ENCODE results near the gene NUP214.

Gene NUP214

GRCh38 chr9:131198041-131198715 is 72.8 kb downstream of the NUP214 start:
- H3K9ac ChIP-seq (ENCODE audit: low read length) = no peak overlapping the region

GRCh38 chr9:131201856-131202255 is 76.5 kb downstream of the NUP214 start:
- H3K79me2 ChIP-seq (ENCODE audit: insufficient read depth, low read length) = no peaks in the 10 kb centered on the region
- no peaks in the 10 kb centered on the region for H3F3A ChIP-seq (ENCODE audit: insufficient read depth)
- H3K4me2 ChIP-seq (ENCODE audit: low read depth, low read length, poor library complexity, severe bottlenecking) = no peak overlapping the region
- no peaks in the 10 kb centered on the region for H3K9me2 ChIP-seq (replicated peaks; ENCODE audit: insufficient read depth, low read length)
- H4K20me1 ChIP-seq (ENCODE audit: low read depth, low read length) = no peaks in the 10 kb centered on the region
- H2AFZ ChIP-seq (ENCODE audit: low read depth, low read length, severe bottlenecking) = no peak overlapping the region
- no peak overlapping the region for H3K4me3 ChIP-seq (ENCODE audit: insufficient read depth, low read length, poor library complexity, severe bottlenecking)
- H3K9ac ChIP-seq (ENCODE audit: low read length) = no peak overlapping the region
- no peaks in the 10 kb centered on the region for H3K9me3 ChIP-seq (ENCODE audit: insufficient read depth, low read length)
- 0 out of 2 replicates have a peak, but pooled peaks cover 10% of the 10 kb centered on the region for H3K36me3 ChIP-seq (ENCODE audit: low read length)
- no peak overlapping the region for H3K27ac ChIP-seq (ENCODE audit: low read depth, low read length)
- H3K27me3 ChIP-seq (ENCODE audit: low read length) = no peaks in the 10 kb centered on the region
- no peak for TF ChIP-seq CTCF (IDR thresholded peaks at IDR 0.05; ENCODE audit: insufficient read depth, low read length, poor library complexity, severe bottlenecking)
- TF ChIP-seq EZH2phosphoT487 (conservative IDR thresholded peaks at IDR 0.05; ENCODE audit: low read length) = no peak

More at GRCh38 chr9:131198041-131198715, 72.8 kb downstream of the NUP214 start:
- Histone ChIP-seq H3K9me3 (ENCODE audit: insufficient read depth, low read length) (no peaks in the 10 kb centered on the region), H3F3A (ENCODE audit: insufficient read depth) (no peaks in the 10 kb centered on the region), H2AFZ (ENCODE audit: low read depth, low read length, severe bottlenecking) (no peak overlapping the region), H3K27me3 (ENCODE audit: low read length) (no peaks in the 10 kb centered on the region), H3K79me2 (ENCODE audit: insufficient read depth, low read length) (no peaks in the 10 kb centered on the region), H3K9me2 (replicated peaks; ENCODE audit: insufficient read depth, low read length) (no peaks in the 10 kb centered on the region), H3K27ac (ENCODE audit: low read depth, low read length) (no peak overlapping the region), H3K4me3 (ENCODE audit: insufficient read depth, low read length, poor library complexity, severe bottlenecking) (no peak overlapping the region), H3K4me2 (ENCODE audit: low read depth, low read length, poor library complexity, severe bottlenecking) (no peak overlapping the region), H3K36me3 (ENCODE audit: low read length) (0 out of 2 replicates have a peak, but pooled peaks cover 7% of the 10 kb centered on the region), H4K20me1 (ENCODE audit: low read depth, low read length) (no peaks in the 10 kb centered on the region)
- no peak for TF ChIP-seq CTCF (IDR thresholded peaks at IDR 0.05; ENCODE audit: insufficient read depth, low read length, poor library complexity, severe bottlenecking)
- no peak for TF ChIP-seq EZH2phosphoT487 (conservative IDR thresholded peaks at IDR 0.05; ENCODE audit: low read length)

DNA sequence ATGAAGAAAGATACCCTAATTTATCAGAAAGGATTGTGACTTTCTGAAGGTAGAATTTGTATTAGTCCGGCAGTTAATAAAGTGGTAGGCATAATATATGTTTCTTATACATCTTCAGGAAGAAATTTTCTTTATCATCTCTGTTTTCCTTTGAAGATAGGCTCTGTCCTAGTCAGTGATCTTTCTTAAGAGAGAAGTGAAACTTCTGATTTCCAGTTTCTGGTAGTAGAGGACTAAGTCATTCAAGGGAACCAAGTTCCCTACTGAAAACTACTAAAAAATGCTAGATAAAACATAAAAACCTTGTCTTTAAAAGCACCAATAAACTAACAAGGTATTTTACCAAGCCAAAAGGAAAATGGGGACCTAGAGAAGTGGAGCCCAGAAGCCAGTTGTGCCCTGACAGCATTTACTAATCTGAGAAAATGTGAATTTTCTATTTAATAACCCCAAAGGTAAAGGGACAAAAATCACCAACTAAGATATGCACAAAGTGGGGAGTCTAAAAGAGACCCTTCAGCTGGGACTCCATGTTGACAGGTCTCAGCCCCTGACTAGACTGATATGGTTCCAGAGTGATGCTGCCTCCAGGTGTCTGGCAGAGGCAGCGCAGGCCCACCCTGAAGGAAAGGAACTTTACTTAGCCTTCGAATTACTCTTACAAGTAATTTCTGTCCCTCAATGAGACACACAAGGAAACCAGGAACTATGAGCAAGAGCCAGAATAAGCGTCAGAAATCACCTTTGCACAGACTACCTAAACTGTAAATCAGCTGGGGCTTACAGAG is 78.2 kb downstream of the NUP214 start:
- H3K79me2 ChIP-seq (ENCODE audit: insufficient read depth, low read length) = no peaks in the 10 kb centered on the region
- no peak for TF ChIP-seq CTCF (IDR thresholded peaks at IDR 0.05; ENCODE audit: insufficient read depth, low read length, poor library complexity, severe bottlenecking)
- no peak for TF ChIP-seq EZH2phosphoT487 (conservative IDR thresholded peaks at IDR 0.05; ENCODE audit: low read length)
- no peak overlapping the region for H3K27ac ChIP-seq (ENCODE audit: low read depth, low read length)
- no peaks in the 10 kb centered on the region for H3K9me3 ChIP-seq (ENCODE audit: insufficient read depth, low read length)
- no peak overlapping the region for H2AFZ ChIP-seq (ENCODE audit: low read depth, low read length, severe bottlenecking)
- no peak overlapping the region for H3K4me2 ChIP-seq (ENCODE audit: low read depth, low read length, poor library complexity, severe bottlenecking)
- no peaks in the 10 kb centered on the region for H4K20me1 ChIP-seq (ENCODE audit: low read depth, low read length)
- no peak overlapping the region for H3K4me3 ChIP-seq (ENCODE audit: insufficient read depth, low read length, poor library complexity, severe bottlenecking)
- no peaks in the 10 kb centered on the region for H3F3A ChIP-seq (ENCODE audit: insufficient read depth)
- no peak overlapping the region for H3K9ac ChIP-seq (ENCODE audit: low read length)
- H3K9me2 ChIP-seq (replicated peaks; ENCODE audit: insufficient read depth, low read length) = no peaks in the 10 kb centered on the region
- peaks cover 15% of the 10 kb centered on the region; the same call in 1 of the 2 replicates for H3K36me3 ChIP-seq (ENCODE audit: low read length)
- H3K27me3 ChIP-seq (ENCODE audit: low read length) = no peaks in the 10 kb centered on the region

All from SU-DHL-6 (cell line).